Chondrocyte (in vitro differentiated cells): Measurements from ENCODE around the gene PLAC9. TPM values are rescaled to one million over a fixed set of nuclear protein-coding genes. Genes with fewer than 3 reads are reported as not detected.

Experiments
- DNase-seq: peaks from one replicate; pipeline ENCODE4 v3.0.0; 2021; ENCODE audit warnings: mixed read lengths, low spot score
- H3K27ac Mint-ChIP-seq: one replicate; pipeline ENCODE4 v1.8.0; 2021; ENCODE audit warnings: mild to moderate bottlenecking, moderate library complexity, mixed read lengths; ENCODE audit not compliant: unreplicated experiment
- H3K27me3 Mint-ChIP-seq: 2 replicates; pipeline ENCODE4 v1.8.0; 2021; ENCODE audit warnings: low read depth, mixed read lengths
- H3K36me3 Mint-ChIP-seq: 2 replicates; pipeline ENCODE4 v1.8.0; 2021; ENCODE audit warnings: low read depth, mixed read lengths
- H3K4me1 Mint-ChIP-seq: 2 replicates; pipeline ENCODE4 v1.8.0; 2021; ENCODE audit warnings: low read depth, mild to moderate bottlenecking, mixed read lengths
- H3K4me3 Mint-ChIP-seq: one replicate; pipeline ENCODE4 v1.8.0; 2021; ENCODE audit warnings: mild to moderate bottlenecking, moderate library complexity, mixed read lengths; ENCODE audit not compliant: unreplicated experiment
- H3K9me3 Mint-ChIP-seq: 2 replicates; pipeline ENCODE4 v1.8.0; 2021; ENCODE audit warnings: low read depth, mixed read lengths
- total RNA-seq: library from RNA; stranded (reverse); gene quantifications from 3 replicates; pipeline ENCODE4 v1.2.1, GENCODE V29; 2021
- TF ChIP-seq, protein P1 (sequence below): fragments of 200-600 bp; sonication (generic); IDR thresholded peaks from 2 replicates; pipeline ENCODE4 v1.5.0; 2021; ENCODE audit warnings: antibody characterized with exemption, mild to moderate bottlenecking, moderate library complexity

The PLAC9 gene
- total RNA-seq, 1 donor from 2014 or later, result 193 TPM

GRCh38 chr10:80154626-80154977 is 22.1 kb downstream of the PLAC9 start:
- peak overlapping the region; percentile 37 for H3K4me3 Mint-ChIP-seq

DNA sequence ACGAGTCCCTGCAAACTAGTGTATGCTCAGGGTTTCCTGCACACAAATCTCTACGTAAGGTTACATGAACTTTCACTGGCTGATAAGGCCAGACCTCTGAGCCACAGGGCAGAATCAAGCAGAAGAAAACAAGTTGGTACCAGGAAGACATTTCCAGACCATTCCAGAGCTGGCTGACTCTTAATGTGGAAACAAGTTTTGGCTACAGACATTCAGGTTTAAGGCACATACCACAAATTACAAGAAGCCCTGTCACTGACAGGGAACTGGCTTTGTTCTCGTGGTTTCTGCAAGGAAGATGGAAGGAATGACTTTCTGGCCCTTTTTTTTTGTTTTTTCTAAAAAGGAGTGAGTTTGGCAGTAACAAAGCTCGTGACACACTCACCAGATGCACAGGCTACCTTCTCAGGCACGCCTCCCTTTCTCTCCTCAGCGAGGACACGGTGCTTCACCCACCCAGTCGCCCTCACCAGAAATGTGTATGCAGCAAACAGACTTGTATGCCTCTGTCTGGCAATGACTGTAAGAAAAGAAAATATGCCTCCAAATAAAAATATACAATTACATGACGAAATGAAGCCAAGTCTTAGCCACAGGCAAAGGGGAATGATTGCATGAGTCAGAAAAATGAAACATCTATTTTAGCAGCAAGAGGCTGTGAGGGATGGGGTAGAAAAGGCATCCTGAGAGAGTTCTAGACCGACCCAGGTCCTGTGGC is 22.6 kb downstream of the PLAC9 start:
- no peak for DNase-seq
- H3K4me3 Mint-ChIP-seq, result peak overlapping the region; percentile 37
- H3K27ac Mint-ChIP-seq, result peak overlapping the region; percentile 96
- TF ChIP-seq, protein P1, sequence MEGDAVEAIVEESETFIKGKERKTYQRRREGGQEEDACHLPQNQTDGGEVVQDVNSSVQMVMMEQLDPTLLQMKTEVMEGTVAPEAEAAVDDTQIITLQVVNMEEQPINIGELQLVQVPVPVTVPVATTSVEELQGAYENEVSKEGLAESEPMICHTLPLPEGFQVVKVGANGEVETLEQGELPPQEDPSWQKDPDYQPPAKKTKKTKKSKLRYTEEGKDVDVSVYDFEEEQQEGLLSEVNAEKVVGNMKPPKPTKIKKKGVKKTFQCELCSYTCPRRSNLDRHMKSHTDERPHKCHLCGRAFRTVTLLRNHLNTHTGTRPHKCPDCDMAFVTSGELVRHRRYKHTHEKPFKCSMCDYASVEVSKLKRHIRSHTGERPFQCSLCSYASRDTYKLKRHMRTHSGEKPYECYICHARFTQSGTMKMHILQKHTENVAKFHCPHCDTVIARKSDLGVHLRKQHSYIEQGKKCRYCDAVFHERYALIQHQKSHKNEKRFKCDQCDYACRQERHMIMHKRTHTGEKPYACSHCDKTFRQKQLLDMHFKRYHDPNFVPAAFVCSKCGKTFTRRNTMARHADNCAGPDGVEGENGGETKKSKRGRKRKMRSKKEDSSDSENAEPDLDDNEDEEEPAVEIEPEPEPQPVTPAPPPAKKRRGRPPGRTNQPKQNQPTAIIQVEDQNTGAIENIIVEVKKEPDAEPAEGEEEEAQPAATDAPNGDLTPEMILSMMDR, result no peak
- no peaks in the 10 kb centered on the region for H3K9me3 Mint-ChIP-seq
- peaks cover 32% of the 10 kb centered on the region for H3K36me3 Mint-ChIP-seq
- H3K4me1 Mint-ChIP-seq, result peaks cover 57% of the 10 kb centered on the region
- no peaks in the 10 kb centered on the region for H3K27me3 Mint-ChIP-seq

More at GRCh38 chr10:80154626-80154977, 22.1 kb downstream of the PLAC9 start:
- peaks cover 52% of the 10 kb centered on the region for H3K4me1 Mint-ChIP-seq
- TF ChIP-seq, protein P1, result no peak
- DNase-seq, result peak; percentile 80
- peaks cover 28% of the 10 kb centered on the region for H3K36me3 Mint-ChIP-seq
- H3K27me3 Mint-ChIP-seq, result no peaks in the 10 kb centered on the region
- peak overlapping the region; percentile 96 for H3K27ac Mint-ChIP-seq
- peaks cover under 1% of the 10 kb centered on the region for H3K9me3 Mint-ChIP-seq

GRCh38 chr10:80155696-80156215 is 23.2 kb downstream of the PLAC9 start:
- peak overlapping the region; percentile 1 for H3K4me3 Mint-ChIP-seq
- peaks cover 57% of the 10 kb centered on the region for H3K4me1 Mint-ChIP-seq
- H3K9me3 Mint-ChIP-seq, result no peaks in the 10 kb centered on the region
- H3K36me3 Mint-ChIP-seq, result peaks cover 31% of the 10 kb centered on the region
- TF ChIP-seq, protein P1, result no peak
- DNase-seq, result no peak
- peak overlapping the region; percentile 96 for H3K27ac Mint-ChIP-seq
- H3K27me3 Mint-ChIP-seq, result no peaks in the 10 kb centered on the region

- peaks cover 57% of the 10 kb centered on the region for H3K4me1 Mint-ChIP-seq
- no peak for DNase-seq
- no peaks in the 10 kb centered on the region for H3K27me3 Mint-ChIP-seq
- peak overlapping the region; percentile 96 for H3K27ac Mint-ChIP-seq
- H3K9me3 Mint-ChIP-seq, result no peaks in the 10 kb centered on the region
- no peak overlapping the region for H3K4me3 Mint-ChIP-seq
- TF ChIP-seq, protein P1, result no peak
- H3K36me3 Mint-ChIP-seq, result peaks cover 33% of the 10 kb centered on the region
Observed at GRCh38 chr10:80156216-80156615, 23.7 kb downstream of the PLAC9 start.

DNA sequence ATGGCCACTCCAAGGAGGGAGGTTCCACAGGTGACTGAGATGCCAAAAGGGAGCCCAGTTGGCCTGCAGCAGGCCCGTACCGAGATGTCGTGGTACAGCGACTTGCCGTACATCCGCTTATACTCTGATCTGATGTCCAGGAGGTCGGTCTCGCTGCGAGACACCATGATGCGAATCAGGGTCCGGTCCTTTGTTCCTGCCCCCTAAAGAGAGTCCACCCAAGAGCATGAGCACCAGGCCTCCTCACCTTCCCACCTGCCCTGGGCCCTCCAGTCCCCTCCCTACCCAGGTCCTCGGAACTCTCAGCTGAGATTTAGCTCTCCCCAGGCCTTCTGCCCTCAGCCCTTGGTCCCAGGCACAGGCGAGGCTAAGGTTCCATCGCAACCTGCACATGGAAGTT is 25.0 kb downstream of the PLAC9 start:
- Mint-ChIP-seq H3K9me3 (no peaks in the 10 kb centered on the region), H3K4me3 (no peak overlapping the region), H3K4me1 (peaks cover 57% of the 10 kb centered on the region), H3K27me3 (no peaks in the 10 kb centered on the region), H3K36me3 (peaks cover 40% of the 10 kb centered on the region), H3K27ac (peak overlapping the region; percentile 87)
- peak; percentile 42 for DNase-seq
- TF ChIP-seq, protein P1, result no peak
